Measurements from ENCODE around the gene SPOCK3. TPM values are rescaled to one million over a fixed set of nuclear protein-coding genes. Genes with fewer than 3 reads are reported as not detected.

The SPOCK3 gene
- total and polyA plus RNA-seq, 8 donors, result 0.15 to 2.1 (median 0.92) TPM

DNA sequence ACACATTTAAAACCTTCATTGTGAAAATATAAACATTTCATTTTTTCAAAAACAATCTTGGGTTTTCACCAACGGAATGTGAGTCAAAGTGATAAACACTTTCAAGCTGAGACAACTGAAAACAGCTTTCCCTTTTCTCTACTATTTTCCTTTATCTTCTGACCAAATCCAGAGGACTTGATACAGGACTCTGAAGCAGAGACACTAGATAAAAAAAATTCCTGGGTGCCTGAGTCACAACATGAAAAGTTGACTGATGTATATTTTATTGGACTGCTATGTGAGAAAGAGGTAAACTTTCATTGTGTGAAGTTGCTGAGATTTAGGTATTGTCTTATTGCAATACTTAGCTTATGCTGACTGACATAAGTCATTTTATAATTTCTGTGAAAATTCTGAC, 411.2 kb downstream of the SPOCK3 start:
- ATAC-seq (no peak), DNase-seq (no peak)
- Histone ChIP-seq H3K4me1 (no peaks in the 10 kb centered on the region), H3K36me3 (no peaks in the 10 kb centered on the region), H3K9me3 (peaks cover 0 to 4% of the 10 kb centered on the region in 2 donors), H3K4me3 (no peak overlapping the region), H3K27ac (no peak overlapping the region), H3K27me3 (no peaks in the 10 kb centered on the region)
- intact Hi-C loops (cut with DNase I), result no loop called here
- TF ChIP-seq, protein P1, sequence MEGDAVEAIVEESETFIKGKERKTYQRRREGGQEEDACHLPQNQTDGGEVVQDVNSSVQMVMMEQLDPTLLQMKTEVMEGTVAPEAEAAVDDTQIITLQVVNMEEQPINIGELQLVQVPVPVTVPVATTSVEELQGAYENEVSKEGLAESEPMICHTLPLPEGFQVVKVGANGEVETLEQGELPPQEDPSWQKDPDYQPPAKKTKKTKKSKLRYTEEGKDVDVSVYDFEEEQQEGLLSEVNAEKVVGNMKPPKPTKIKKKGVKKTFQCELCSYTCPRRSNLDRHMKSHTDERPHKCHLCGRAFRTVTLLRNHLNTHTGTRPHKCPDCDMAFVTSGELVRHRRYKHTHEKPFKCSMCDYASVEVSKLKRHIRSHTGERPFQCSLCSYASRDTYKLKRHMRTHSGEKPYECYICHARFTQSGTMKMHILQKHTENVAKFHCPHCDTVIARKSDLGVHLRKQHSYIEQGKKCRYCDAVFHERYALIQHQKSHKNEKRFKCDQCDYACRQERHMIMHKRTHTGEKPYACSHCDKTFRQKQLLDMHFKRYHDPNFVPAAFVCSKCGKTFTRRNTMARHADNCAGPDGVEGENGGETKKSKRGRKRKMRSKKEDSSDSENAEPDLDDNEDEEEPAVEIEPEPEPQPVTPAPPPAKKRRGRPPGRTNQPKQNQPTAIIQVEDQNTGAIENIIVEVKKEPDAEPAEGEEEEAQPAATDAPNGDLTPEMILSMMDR (IDR thresholded peaks at IDR 0.05), result no peak

DNA sequence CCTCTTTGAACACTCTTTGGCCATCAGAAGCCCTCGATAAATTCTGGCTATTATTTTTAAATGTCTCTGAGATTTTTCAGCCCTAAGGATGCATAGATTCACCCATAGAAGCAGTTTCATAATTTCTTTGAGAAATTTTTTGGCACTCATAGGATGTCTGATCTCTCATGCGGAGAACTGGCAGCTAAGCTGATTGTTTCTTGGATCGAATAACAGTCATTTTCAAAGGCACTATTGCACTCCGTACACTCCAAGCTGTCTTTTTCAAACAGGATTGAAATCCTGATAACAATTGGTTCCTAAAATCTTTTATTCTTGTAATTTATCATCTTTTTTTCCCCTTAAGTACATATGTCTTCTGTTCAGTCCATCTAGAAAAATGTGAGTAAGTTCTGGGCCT, 411.9 kb downstream of the SPOCK3 start:
- H3K27me3 ChIP-seq, result no peaks in the 10 kb centered on the region
- peaks cover 0 to 4% of the 10 kb centered on the region in 2 donors for H3K9me3 ChIP-seq
- TF ChIP-seq, protein P1 (IDR thresholded peaks at IDR 0.05), result no peak
- no peaks in the 10 kb centered on the region for H3K36me3 ChIP-seq
- H3K4me1 ChIP-seq, result no peaks in the 10 kb centered on the region
- ATAC-seq, result no peak
- DNase-seq, result peak in 1 of 4 donors; percentile 3
- H3K4me3 ChIP-seq, result no peak overlapping the region
- intact Hi-C loops (cut with DNase I), result no loop called here
- H3K27ac ChIP-seq, result no peak overlapping the region

DNA sequence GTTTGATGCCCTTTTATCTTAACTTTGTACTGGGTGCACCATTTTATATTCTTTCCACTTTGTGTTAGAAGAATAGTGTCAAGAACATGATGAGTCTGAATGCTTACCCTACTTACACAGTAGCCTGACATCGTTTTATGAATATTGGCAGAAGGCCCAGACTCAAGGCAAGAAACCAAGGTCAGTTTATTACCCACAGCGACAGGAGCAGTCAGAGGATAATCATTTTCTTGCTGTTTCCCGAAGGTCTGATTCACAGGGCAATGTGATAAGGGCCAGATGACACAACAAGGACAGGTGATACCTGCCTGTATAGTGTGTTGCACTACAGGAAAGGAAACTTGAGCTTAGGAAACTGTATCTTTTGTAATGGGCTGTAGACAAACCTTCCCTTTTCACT, 417.4 kb downstream of the SPOCK3 start:
- Histone ChIP-seq H3K36me3 (no peaks in the 10 kb centered on the region), H3K4me1 (no peaks in the 10 kb centered on the region), H3K4me3 (no peak overlapping the region), H3K9me3 (peaks cover 0 to 4% of the 10 kb centered on the region in 2 donors), H3K27ac (no peak overlapping the region), H3K27me3 (no peaks in the 10 kb centered on the region)
- no peak for ATAC-seq
- intact Hi-C loops (cut with DNase I), result no loop called here
- DNase-seq, result no peak
- TF ChIP-seq, protein P1 (IDR thresholded peaks at IDR 0.05), result no peak

DNA sequence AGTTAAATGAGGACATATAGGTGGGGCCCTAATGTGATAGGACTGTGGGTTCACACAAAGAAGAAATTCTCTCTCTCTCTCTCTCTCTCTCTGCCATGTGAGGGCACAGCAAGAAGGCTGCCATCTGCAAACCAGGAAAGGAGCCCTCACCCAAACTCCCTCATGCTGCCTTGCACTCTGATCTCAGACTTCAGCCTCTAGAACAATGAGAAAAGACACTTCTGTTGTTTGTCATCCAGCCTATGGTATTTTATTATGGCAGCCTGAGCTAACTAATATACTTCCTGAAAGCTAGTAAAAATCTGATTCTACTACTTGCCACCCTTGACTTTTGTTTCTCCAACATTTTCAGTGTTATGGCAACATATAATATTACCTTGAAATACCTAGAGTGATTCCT, 425.9 kb downstream of the SPOCK3 start:
- no peak for ATAC-seq

DNA sequence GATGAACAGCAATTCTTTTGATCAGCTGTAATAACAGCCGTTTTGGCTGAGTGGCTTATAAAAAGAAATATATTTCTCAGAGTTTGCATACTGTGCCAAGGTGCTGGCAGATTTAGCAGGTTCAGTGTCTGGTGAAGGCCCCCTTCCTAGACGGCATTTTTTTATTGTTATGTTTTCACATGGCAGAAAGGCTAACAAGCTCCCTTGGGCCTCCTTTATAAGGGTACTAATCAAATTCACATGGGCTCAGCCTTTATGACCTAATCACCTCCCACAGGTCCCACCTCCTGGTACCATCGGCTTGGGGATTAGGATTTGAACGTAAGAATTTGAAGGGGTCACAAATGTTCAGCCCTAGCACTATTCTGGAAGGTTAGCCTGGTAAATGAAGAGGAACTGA, 431.9 kb downstream of the SPOCK3 start:
- no peaks in the 10 kb centered on the region for H3K36me3 ChIP-seq
- H3K9me3 ChIP-seq, result no peaks in the 10 kb centered on the region
- H3K4me3 ChIP-seq, result no peak overlapping the region
- no peak for ATAC-seq
- H3K27ac ChIP-seq, result no peak overlapping the region
- H3K27me3 ChIP-seq, result no peaks in the 10 kb centered on the region
- TF ChIP-seq, protein P1 (IDR thresholded peaks at IDR 0.05), result no peak
- no peak for DNase-seq
- H3K4me1 ChIP-seq, result no peaks in the 10 kb centered on the region
- intact Hi-C loops (cut with DNase I), result no loop called here

More for the DNA sequence above, 425.9 kb downstream of the SPOCK3 start:
- DNase-seq, result no peak
- H3K36me3 ChIP-seq, result no peaks in the 10 kb centered on the region
- H3K27ac ChIP-seq, result no peak overlapping the region
- no peaks in the 10 kb centered on the region for H3K27me3 ChIP-seq
- TF ChIP-seq, protein P1 (IDR thresholded peaks at IDR 0.05), result no peak
- H3K4me1 ChIP-seq, result no peaks in the 10 kb centered on the region
- H3K9me3 ChIP-seq, result no peaks in the 10 kb centered on the region
- H3K4me3 ChIP-seq, result no peak overlapping the region
- intact Hi-C loops (cut with DNase I), result no loop called here
